ENCODE measurements around the gene TRAPPC12. TPM values are rescaled to one million over a fixed set of nuclear protein-coding genes. Genes with fewer than 3 reads are reported as not detected.

Gene TRAPPC12
- total RNA-seq, 1 experiment from 2014 or later, result 86.0 TPM

DNA sequence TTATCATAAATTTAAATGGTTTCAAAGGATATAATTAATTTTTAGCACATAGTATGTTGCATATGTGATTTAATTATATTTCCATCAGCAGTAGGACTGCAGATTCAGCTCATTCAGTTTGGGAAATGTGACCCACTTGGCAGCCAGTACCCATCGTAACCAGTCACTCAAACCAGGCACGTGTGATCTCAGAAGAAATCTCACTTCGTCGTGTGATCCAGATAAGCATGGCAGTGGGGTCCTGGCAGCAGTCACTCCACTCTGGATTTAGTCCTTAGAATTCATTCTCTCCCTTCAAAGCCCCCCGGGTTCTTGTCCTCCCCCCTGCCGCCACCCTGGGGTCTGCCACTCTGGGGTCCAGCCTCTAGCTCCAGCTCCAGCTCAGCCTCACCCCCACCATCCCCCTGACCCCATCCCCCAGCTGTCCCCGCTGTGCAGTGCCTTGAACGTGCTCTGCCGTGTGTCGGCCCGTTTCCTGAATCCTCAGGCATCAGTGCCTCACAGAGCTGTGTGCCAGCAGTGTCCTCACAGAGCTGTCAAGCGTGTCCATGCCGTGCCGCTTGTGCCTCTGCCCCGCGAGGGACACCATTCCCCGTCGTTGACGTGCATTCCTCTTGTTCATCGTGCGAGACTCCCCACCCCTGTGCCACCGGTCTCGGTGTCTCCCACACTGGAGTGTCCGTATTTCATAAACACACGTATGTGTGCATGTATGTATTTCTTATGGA, 34.8 kb downstream of the TRAPPC12 start:
- no peaks in the 10 kb centered on the region for H3K4me1 ChIP-seq (ENCODE audit: insufficient read depth, low read length)
- H2AK5ac ChIP-seq (ENCODE audit: insufficient read length, low read length), result no peak overlapping the region
- no peak overlapping the region for H2BK15ac ChIP-seq (ENCODE audit: low read depth, low read length)
- no peak overlapping the region for H3K4ac ChIP-seq (ENCODE audit: low read depth, low read length)
- no peak for DNase-seq
- no peaks in the 10 kb centered on the region for H3K27me3 ChIP-seq (ENCODE audit: insufficient read depth, low read length)
- no peak overlapping the region for H2BK12ac ChIP-seq (ENCODE audit: insufficient read length, low read depth, low read length)
- H3K4me2 ChIP-seq (ENCODE audit: insufficient read depth, insufficient read length, low read length), result no peak overlapping the region
- H3K4me3 Mint-ChIP-seq, result no peak overlapping the region
- no peaks in the 10 kb centered on the region for H3K23me2 ChIP-seq (ENCODE audit: insufficient read length, low read depth, low read length, poor library complexity, severe bottlenecking)
- H2BK120ac ChIP-seq (ENCODE audit: low read depth, low read length, poor library complexity, severe bottlenecking), result no peak overlapping the region
- H4K20me1 ChIP-seq (ENCODE audit: control insufficient read depth, insufficient read depth, insufficient read length), result no peaks in the 10 kb centered on the region
- H3K27me3 Mint-ChIP-seq (ENCODE audit: low read depth), result no peaks in the 10 kb centered on the region
- no peak overlapping the region for H2BK20ac ChIP-seq (ENCODE audit: low read depth, low read length, poor library complexity, severe bottlenecking)
- no peak overlapping the region; the same call in 1 of the 2 replicates for H3K14ac ChIP-seq (ENCODE audit: insufficient read depth, low read length)
- TF ChIP-seq, protein P1, sequence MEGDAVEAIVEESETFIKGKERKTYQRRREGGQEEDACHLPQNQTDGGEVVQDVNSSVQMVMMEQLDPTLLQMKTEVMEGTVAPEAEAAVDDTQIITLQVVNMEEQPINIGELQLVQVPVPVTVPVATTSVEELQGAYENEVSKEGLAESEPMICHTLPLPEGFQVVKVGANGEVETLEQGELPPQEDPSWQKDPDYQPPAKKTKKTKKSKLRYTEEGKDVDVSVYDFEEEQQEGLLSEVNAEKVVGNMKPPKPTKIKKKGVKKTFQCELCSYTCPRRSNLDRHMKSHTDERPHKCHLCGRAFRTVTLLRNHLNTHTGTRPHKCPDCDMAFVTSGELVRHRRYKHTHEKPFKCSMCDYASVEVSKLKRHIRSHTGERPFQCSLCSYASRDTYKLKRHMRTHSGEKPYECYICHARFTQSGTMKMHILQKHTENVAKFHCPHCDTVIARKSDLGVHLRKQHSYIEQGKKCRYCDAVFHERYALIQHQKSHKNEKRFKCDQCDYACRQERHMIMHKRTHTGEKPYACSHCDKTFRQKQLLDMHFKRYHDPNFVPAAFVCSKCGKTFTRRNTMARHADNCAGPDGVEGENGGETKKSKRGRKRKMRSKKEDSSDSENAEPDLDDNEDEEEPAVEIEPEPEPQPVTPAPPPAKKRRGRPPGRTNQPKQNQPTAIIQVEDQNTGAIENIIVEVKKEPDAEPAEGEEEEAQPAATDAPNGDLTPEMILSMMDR (conservative IDR thresholded peaks at IDR 0.05), result no peak
- H3T11ph ChIP-seq (ENCODE audit: low read length), result no peak overlapping the region
- no peak overlapping the region for H3K27ac Mint-ChIP-seq
- no peaks in the 10 kb centered on the region for H3K9me3 Mint-ChIP-seq
- 0 out of 2 replicates have a peak, but pooled peaks cover 2% of the 10 kb centered on the region for H3K79me2 ChIP-seq (ENCODE audit: insufficient read depth, low read length)
- no peak overlapping the region for H4K5ac ChIP-seq (ENCODE audit: insufficient read length, low read depth, low read length)
- no peak overlapping the region for H3K9ac ChIP-seq (ENCODE audit: extremely low read depth, insufficient read length, low read length)
- no peak overlapping the region for H2AFZ ChIP-seq (ENCODE audit: low read length)
- no peaks in the 10 kb centered on the region for H3K9me3 ChIP-seq (ENCODE audit: control insufficient read depth, low read depth, low read length)
- H2BK5ac ChIP-seq (ENCODE audit: insufficient read length, low read length), result no peak overlapping the region
- no peak overlapping the region for H3K23ac ChIP-seq (ENCODE audit: insufficient read length, low read depth, low read length)
- H3K36me3 Mint-ChIP-seq (ENCODE audit: insufficient read depth in 1 of 3, low read depth in 3 of 3), result peaks cover 13 to 30% (median 18%) of the 10 kb centered on the region in 3 experiments
- H3K79me1 ChIP-seq (ENCODE audit: insufficient read depth, low read depth, low read length, poor library complexity, severe bottlenecking), result no peaks in the 10 kb centered on the region
- H3K4me1 Mint-ChIP-seq, result peaks cover 0 to 4% of the 10 kb centered on the region in 2 experiments; a peak in 2 of 4 replicates
- no peak overlapping the region for H3K18ac ChIP-seq (ENCODE audit: insufficient read length, low read depth, low read length)
- no peak overlapping the region for H3K27ac ChIP-seq (ENCODE audit: insufficient read length, low read depth, low read length)
- WGBS (ENCODE audit: extremely low coverage, insufficient read length, low lambda C conversion rate), result no CpG with 5 or more reads among the region's 25 CpGs
- H4K91ac ChIP-seq (ENCODE audit: insufficient read length, low read depth, low read length), result no peak overlapping the region
- no peak overlapping the region for H3K56ac ChIP-seq (ENCODE audit: insufficient read length, low read depth, low read length)
- H4K8ac ChIP-seq (replicated peaks; ENCODE audit: insufficient read length, low read depth, low read length), result no peak overlapping the region

Data from H9 (cell line).